HCT116 (cell line): ENCODE data around the gene DHX30. TPM values are rescaled to one million over a fixed set of nuclear protein-coding genes. Genes with fewer than 3 reads are reported as not detected.

Experiments
- ATAC-seq: fragments of 200-7000 bp; cut with Tn5 transposase; 2 replicates; pipeline ENCODE4 v1.9.1; 2020; ENCODE audit warnings: mild to moderate bottlenecking, moderate library complexity
- BruUV-seq: library from RNA; stranded (reverse); fragments of 400-500 nt; replicated peaks from 2 replicates; lab custom pipeline; 2021; lab: Mats Ljungman, UMichigan
- CTCF ChIA-PET: fragments of 300-600 bp; sonication (Branson Sonifier 250); formaldehyde crosslinking; loops from one replicate; lab custom pipeline; 2021; ENCODE audit warnings: antibody characterized with exemption; lab: Charles Lee
- POLR2A ChIA-PET: fragments of 300-600, 350-600 bp; sonication (Branson Sonifier 250); formaldehyde crosslinking; loops from one replicate; lab custom pipeline; 2021; ENCODE audit warnings: antibody characterized with exemption; lab: Charles Lee
- RAD21 ChIA-PET, 2 experiments: fragments of 300-600 bp; sonication (Branson Sonifier 250); formaldehyde crosslinking; loops; one replicate each; lab custom pipeline; 2023; ENCODE audit warnings: low total read pairs in 2 of 2; ENCODE audit not compliant: uncharacterized antibody in 2 of 2, unreplicated experiment in 2 of 2, low non-redundant PET in 1 of 2; lab: Charles Lee
- DNase-seq: peaks from one replicate; pipeline ENCODE4 v3.0.0-alpha.2; 2010; ENCODE audit warnings: low read depth, low spot score
- H2AFZ ChIP-seq: fragments of 200-600 bp; shearing (Covaris generic), sonication (generic); 2 replicates; pipeline ENCODE4 v1.6.1; 2017; ENCODE audit warnings: low read depth, mixed run types, mixed read lengths, antibody characterized with exemption, low read length; ENCODE audit not compliant: poor library complexity, severe bottlenecking
- H3K27ac ChIP-seq: 2 replicates; pipeline ENCODE4 v1.5.1; 2012; ENCODE audit warnings: low read depth, low read length
- H3K27me3 ChIP-seq: fragments of 200-600 bp; sonication (generic); 2 replicates; pipeline ENCODE4 v1.6.1; 2016; ENCODE audit warnings: mixed run types, low read length, mixed read lengths; ENCODE audit not compliant: insufficient read depth
- H3K36me3 ChIP-seq, 2 experiments: fragments of 200-500 bp in 1 of 2; fragments of 200-600 bp in 1 of 2; sonication (Bioruptor generic) in 1 of 2; sonication (generic) in 1 of 2; 2 replicates each; pipeline versions ENCODE4 v1.5.1 to v1.6.1; 2014 to 2016; ENCODE audit warnings: low read length in 2 of 2, inconsistent platforms in 1 of 2, mixed read lengths in 1 of 2, mixed run types in 1 of 2; ENCODE audit not compliant: insufficient read depth in 2 of 2, control insufficient read depth in 1 of 2
- H3K4me1 ChIP-seq, 2 experiments: fragments of 200-600 bp in 1 of 2; sonication (generic) in 1 of 2; 2 replicates each; pipeline versions ENCODE4 v1.5.1 to v1.6.1; 2012 to 2017; ENCODE audit warnings: low read length in 2 of 2, inconsistent platforms in 1 of 2, mild to moderate bottlenecking in 1 of 2, mixed read lengths in 1 of 2, mixed run types in 1 of 2, moderate library complexity in 1 of 2; ENCODE audit not compliant: insufficient read depth in 2 of 2, control insufficient read depth in 1 of 2
- H3K4me2 ChIP-seq: fragments of 200-600 bp; sonication (generic); 2 replicates; pipeline ENCODE4 v1.6.1; 2017; ENCODE audit warnings: mixed run types, low read length, mixed read lengths
- H3K4me3 ChIP-seq, 2 experiments: fragments of 200-600 bp in 1 of 2; sonication (generic) in 1 of 2; replicated peaks in 1 of 2; 2 replicates each; pipeline ENCODE4 v1.5.1; 2011 to 2016; ENCODE audit warnings: low read length in 2 of 2, control low read depth in 1 of 2, low read depth in 1 of 2, mild to moderate bottlenecking in 1 of 2, mixed read lengths in 1 of 2, mixed run types in 1 of 2
- H3K79me2 ChIP-seq: fragments of 200-600 bp; sonication (generic); 2 replicates; pipeline ENCODE4 v1.6.1; 2017; ENCODE audit warnings: mild to moderate bottlenecking, mixed run types, low read length, moderate library complexity, mixed read lengths; ENCODE audit not compliant: insufficient read depth
- H3K9ac ChIP-seq: fragments of 200-600 bp; sonication (generic); 2 replicates; pipeline ENCODE4 v1.6.1; 2016; ENCODE audit warnings: low read length, mixed read lengths
- H3K9me2 ChIP-seq: fragments of 200-600 bp; sonication (generic), shearing (Covaris generic); 2 replicates; pipeline ENCODE4 v1.6.1; 2017; ENCODE audit warnings: mixed run types, mild to moderate bottlenecking, moderate library complexity; ENCODE audit not compliant: insufficient read depth
- H3K9me3 ChIP-seq, 2 experiments: fragments of 200-500 bp in 1 of 2; fragments of 200-600 bp in 1 of 2; sonication (Bioruptor generic) in 1 of 2; sonication (generic) in 1 of 2; 2 replicates each; pipeline ENCODE4 v1.6.1; 2014 to 2017; ENCODE audit warnings: low read length in 2 of 2, mixed read lengths in 2 of 2, inconsistent platforms in 1 of 2, low read depth in 1 of 2, mild to moderate bottlenecking in 1 of 2, mixed run types in 1 of 2, moderate library complexity in 1 of 2; ENCODE audit not compliant: control insufficient read depth in 1 of 2, insufficient read depth in 1 of 2
- H4K20me1 ChIP-seq: fragments of 200-600 bp; sonication (generic), shearing (Covaris generic); 2 replicates; pipeline ENCODE4 v1.6.1; 2017; ENCODE audit warnings: mixed run types, mild to moderate bottlenecking, moderate library complexity; ENCODE audit not compliant: insufficient read depth
- FOSL1 ChIP-seq: IDR thresholded peaks from 2 replicates; pipeline ENCODE4 v1.6.1; 2012; ENCODE audit warnings: low read depth
- POLR2AphosphoS5 ChIP-seq: IDR thresholded peaks from 2 replicates; pipeline ENCODE4 v1.6.1; 2011; ENCODE audit warnings: mild to moderate bottlenecking, low read depth, low read length, moderate library complexity
- SRF ChIP-seq: IDR thresholded peaks from 2 replicates; pipeline ENCODE4 v1.6.1; 2012; ENCODE audit warnings: low read depth
- ZBTB33 ChIP-seq: IDR thresholded peaks from 2 replicates; pipeline ENCODE4 v1.6.1; 2011; ENCODE audit warnings: mild to moderate bottlenecking, low read length, moderate library complexity; ENCODE audit not compliant: insufficient replicate concordance; ENCODE audit errors: extremely low read depth
- ZFX ChIP-seq: fragments of 450-650 bp; IDR thresholded peaks from 2 replicates; pipeline ENCODE4 v1.6.1; 2017
- intact Hi-C: fragments of 100-400 bp; cut with micrococcal nuclease; formaldehyde crosslinking; loops from 2 replicates; pipeline ENCODE4 v1.10.0; 2022
- total RNA-seq: library from RNA; stranded (reverse); gene quantifications from one replicate; pipeline ENCODE4 v1.2.1, GENCODE V29; 2021; ENCODE audit not compliant: unreplicated experiment

Gene DHX30
- total RNA-seq, 1 experiment from 2014 or later, result 114 TPM

GRCh38 chr3:47850564-47851410, 47.8 kb downstream of the DHX30 start:
- no peak overlapping the region for H3K4me2 ChIP-seq
- DNase-seq, result no peak
- H3K27ac ChIP-seq, result 0 out of 2 replicates have a peak overlapping the region, but pooled peaks have one; percentile 18
- H3K4me1 ChIP-seq, result no peaks in the 10 kb centered on the region
- peaks cover 29 to 44% of the 10 kb centered on the region in 2 experiments; a peak in 3 of 4 replicates for H3K36me3 ChIP-seq
- H2AFZ ChIP-seq, result no peak overlapping the region
- TF ChIP-seq FOSL1 (no peak), POLR2AphosphoS5 (peak; percentile 47; the same call in 1 of the 2 replicates), ZBTB33 (no peak), ZFX (no peak), SRF (no peak)
- no peaks in the 10 kb centered on the region for H4K20me1 ChIP-seq
- no peaks in the 10 kb centered on the region for H3K27me3 ChIP-seq
- peak; percentile 8 for ATAC-seq
- no peaks in the 10 kb centered on the region for H3K9me2 ChIP-seq
- ChIA-PET POLR2A (interaction anchor here (0.7 kb wide), 1 partner anchor 301 kb away, joined by 3 read pairs; no protein-coding TSS in a partner anchor), RAD21 (no interaction called here), CTCF (interaction anchor here (1.1 to 1.5 kb wide), 3 partner anchors 25 to 307 kb away, joined by 3 to 6 read pairs (median 4); no protein-coding TSS in a partner anchor)
- H3K79me2 ChIP-seq, result no peaks in the 10 kb centered on the region
- H3K9me3 ChIP-seq, result no peaks in the 10 kb centered on the region
- no peak overlapping the region for H3K4me3 ChIP-seq
- intact Hi-C loops, result loop anchor here (5.0 kb wide), 1 partner anchor 142 kb away; no protein-coding TSS in a partner anchor
- no peak overlapping the region for H3K9ac ChIP-seq
- no TSS peak for BruUV-seq
